B cell (primary cell): ENCODE results near the gene LRTM1. TPM values are rescaled to one million over a fixed set of nuclear protein-coding genes. Genes with fewer than 3 reads are reported as not detected.

Experiments used
- ATAC-seq: fragments of 200-7000 bp; cut with Tn5 transposase; one replicate; pipeline ENCODE4 v1.10.0; 2021; ENCODE audit warnings: low read depth, mild to moderate bottlenecking, moderate number of reproducible peaks, moderate library complexity
- CTCF ChIA-PET: fragments of 350-600 bp; sonication (Branson Sonifier 250); formaldehyde crosslinking; loops from one replicate; lab custom pipeline; 2021; ENCODE audit warnings: antibody characterized with exemption, inconsistent platforms; lab: Charles Lee
- POLR2A ChIA-PET: fragments of 350-600 bp; sonication (Branson Sonifier 250); formaldehyde crosslinking; loops from one replicate; lab custom pipeline; 2021; ENCODE audit warnings: antibody characterized with exemption; lab: Charles Lee
- DNase-seq: peaks from one replicate; pipeline ENCODE4 v3.0.0; 2013
- H2AFZ ChIP-seq: 2 replicates; pipeline ENCODE4 v1.6.1; 2012; ENCODE audit warnings: mild to moderate bottlenecking, low read depth, low read length; ENCODE audit not compliant: insufficient read depth, poor library complexity, severe bottlenecking
- H3K27ac ChIP-seq, 2 donors: 1 replicate in 1 of 2; 2 replicates in 1 of 2; pipeline ENCODE4 v1.5.1; 2012 to 2013; ENCODE audit warnings: low read length in 2 of 2, mild to moderate bottlenecking in 2 of 2, moderate library complexity in 1 of 2
- H3K27me3 ChIP-seq, 4 experiments: fragments of 200-600 bp in 1 of 4; sonication (generic) in 1 of 4; replicated peaks in 1 of 4; 1 replicate in 2 of 4; 2 replicates in 2 of 4; pipeline versions ENCODE4 v1.6.1 to v1.7.0; 2013 to 2016; ENCODE audit warnings: low read length in 3 of 4, mild to moderate bottlenecking in 2 of 4, mixed read lengths in 1 of 4, moderate library complexity in 1 of 4; ENCODE audit not compliant: insufficient read depth in 4 of 4, control insufficient read depth in 3 of 4; ENCODE audit errors: control extremely low read depth in 1 of 4
- H3K36me3 ChIP-seq, 2 experiments: replicated peaks in 1 of 2; 1 replicate in 1 of 2; 2 replicates in 1 of 2; pipeline versions ENCODE4 v1.6.1 to v1.7.1; 2013; ENCODE audit warnings: low read length in 1 of 2; ENCODE audit not compliant: insufficient read depth in 2 of 2, control insufficient read depth in 1 of 2; ENCODE audit errors: control extremely low read depth in 1 of 2, extremely low read depth in 1 of 2
- H3K4me1 ChIP-seq, 2 donors: fragments of 200-600 bp in 1 of 2; sonication (generic) in 1 of 2; 1 replicate in 1 of 2; 2 replicates in 1 of 2; pipeline versions ENCODE4 v1.5.1 to v1.6.1; 2013 to 2017; ENCODE audit warnings: low read length in 2 of 2; ENCODE audit not compliant: control insufficient read depth in 2 of 2, insufficient read depth in 2 of 2
- H3K4me2 ChIP-seq: replicated peaks from 2 replicates; pipeline ENCODE3; 2012; ENCODE audit warnings: mild to moderate bottlenecking, low read depth, low read length; ENCODE audit not compliant: poor library complexity, severe bottlenecking
- H3K4me3 ChIP-seq, 5 experiments: fragments of 200-600 bp in 1 of 5; sonication (generic) in 1 of 5; 1 replicate in 3 of 5; 2 replicates in 2 of 5; pipeline versions ENCODE4 v1.5.1 to v1.7.0; 2011 to 2016; ENCODE audit warnings: low read length in 4 of 5, mild to moderate bottlenecking in 4 of 5, low read depth in 2 of 5, control low read depth in 1 of 5, moderate library complexity in 1 of 5; ENCODE audit not compliant: insufficient read depth in 1 of 5; ENCODE audit errors: control extremely low read depth in 1 of 5, extremely low read depth in 1 of 5
- H3K79me2 ChIP-seq: fragments of 200-600 bp; sonication (generic); one replicate; pipeline ENCODE4 v1.6.0; 2016; ENCODE audit warnings: low read length; ENCODE audit not compliant: control insufficient read depth, insufficient read depth
- H3K9ac ChIP-seq: fragments of 200-600 bp; sonication (generic); 2 replicates; pipeline ENCODE4 v1.6.1; 2017; ENCODE audit warnings: mild to moderate bottlenecking, low read length, moderate library complexity
- H3K9me3 ChIP-seq, 3 donors: one replicate each; pipeline versions ENCODE4 v1.6.1 to v1.7.1; 2013; ENCODE audit warnings: low read length in 2 of 3; ENCODE audit not compliant: control insufficient read depth in 2 of 3, insufficient read depth in 1 of 3; ENCODE audit errors: control extremely low read depth in 1 of 3
- H4K20me1 ChIP-seq: 2 replicates; pipeline ENCODE4 v1.6.0; 2012; ENCODE audit warnings: mild to moderate bottlenecking, low read length; ENCODE audit not compliant: insufficient read depth, control insufficient read depth, poor library complexity, severe bottlenecking
- H3K27ac Mint-ChIP-seq: one replicate; pipeline ENCODE4 v1.8.0; 2021; ENCODE audit warnings: mixed read lengths
- H3K27me3 Mint-ChIP-seq: one replicate; pipeline ENCODE4 v1.8.0; 2021; ENCODE audit warnings: mixed read lengths
- H3K4me1 Mint-ChIP-seq: one replicate; pipeline ENCODE4 v1.8.0; 2021; ENCODE audit warnings: mixed read lengths
- H3K4me3 Mint-ChIP-seq: one replicate; pipeline ENCODE4 v1.8.0; 2021; ENCODE audit warnings: mixed read lengths
- H3K9me3 Mint-ChIP-seq: one replicate; pipeline ENCODE4 v1.8.0; 2022; ENCODE audit warnings: mixed read lengths; ENCODE audit not compliant: insufficient read depth
- EZH2 ChIP-seq: IDR thresholded peaks from 2 replicates; pipeline ENCODE4 v1.6.1; 2012; ENCODE audit warnings: borderline replicate concordance, low read depth, mild to moderate bottlenecking, moderate library complexity, low read length; ENCODE audit not compliant: insufficient read depth, poor library complexity, severe bottlenecking
- WGBS: methylation state at CpG from one replicate; pipeline ENCODE4 v1.1.5; 2013; ENCODE audit warnings: missing lambda C conversion rate; ENCODE audit not compliant: insufficient coverage; 5-methylcytosine and 5-hydroxymethylcytosine counted together
- intact Hi-C: fragments of 100-400 bp; cut with micrococcal nuclease; formaldehyde crosslinking; loops from one replicate; pipeline ENCODE4 v1.10.0; 2022
- polyA plus RNA-seq: library from polyadenylated mRNA; depleted of rRNA; stranded (reverse); fragments of >200 nt; gene quantifications from 2 replicates; pipeline ENCODE4 v1.2.3, GENCODE V29; 2012
- total RNA-seq, 2 donors: library from RNA; stranded (reverse); fragments of 120-200 nt in 1 of 2; gene quantifications; 1 replicate in 1 of 2; 2 replicates in 1 of 2; pipeline versions ENCODE4 v1.2.3 to v1.2.4, GENCODE V29; 2013 to 2022
- TF ChIP-seq, protein P1 (sequence below): fragments of 200-600 bp; IDR thresholded peaks from one replicate; pipeline ENCODE4 v1.8.0; 2022; ENCODE audit warnings: antibody characterized with exemption, mild to moderate bottlenecking

Gene LRTM1
- total and polyA plus RNA-seq, 2 donors (not counting 1 experiment from before 2014, with no cell fraction given) = not detected

DNA sequence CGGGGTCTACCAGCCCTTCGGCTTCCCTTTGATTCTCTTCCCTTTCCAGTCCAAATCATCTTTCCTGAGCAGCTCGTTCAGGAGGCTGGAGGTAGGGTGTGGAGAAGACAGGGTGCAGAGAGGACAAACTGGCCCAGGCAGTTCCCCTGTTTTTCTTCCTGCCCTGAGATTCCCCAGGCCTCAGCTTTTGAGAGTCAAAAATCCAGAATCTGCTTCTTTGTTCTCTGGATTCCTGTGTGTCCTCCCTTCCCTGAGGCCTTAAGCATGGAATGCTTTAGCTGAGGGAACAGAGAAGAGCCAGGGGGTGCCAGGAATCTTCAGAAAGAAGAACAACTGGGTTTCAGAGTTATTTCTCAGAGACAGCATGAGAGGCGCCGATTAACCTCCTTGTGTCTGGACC is 26.7 kb upstream of the LRTM1 start:
- Histone ChIP-seq H3K9ac (no peak overlapping the region), H3K4me3 (no peak overlapping the region), H3K27me3 (no peaks in the 10 kb centered on the region), H2AFZ (no peak overlapping the region), H3K36me3 (no peaks in the 10 kb centered on the region), H3K4me1 (no peaks in the 10 kb centered on the region), H3K79me2 (no peaks in the 10 kb centered on the region), H3K9me3 (peaks cover 0 to 7% (median 0%) of the 10 kb centered on the region in 3 donors), H3K4me2 (no peak overlapping the region), H3K27ac (no peak overlapping the region), H4K20me1 (no peaks in the 10 kb centered on the region)
- Mint-ChIP-seq H3K4me3 (no peak overlapping the region), H3K27ac (no peak overlapping the region), H3K27me3 (no peaks in the 10 kb centered on the region), H3K4me1 (no peaks in the 10 kb centered on the region), H3K9me3 (no peaks in the 10 kb centered on the region)
- POLR2A ChIA-PET = no interaction called here
- ATAC-seq (no peak), DNase-seq (no peak)
- intact Hi-C loops = no loop called here
- no CpG with 5 or more reads among the region's 5 CpGs for WGBS
- CTCF ChIA-PET = no interaction called here
- TF ChIP-seq EZH2 = no peak
- TF ChIP-seq, protein P1, sequence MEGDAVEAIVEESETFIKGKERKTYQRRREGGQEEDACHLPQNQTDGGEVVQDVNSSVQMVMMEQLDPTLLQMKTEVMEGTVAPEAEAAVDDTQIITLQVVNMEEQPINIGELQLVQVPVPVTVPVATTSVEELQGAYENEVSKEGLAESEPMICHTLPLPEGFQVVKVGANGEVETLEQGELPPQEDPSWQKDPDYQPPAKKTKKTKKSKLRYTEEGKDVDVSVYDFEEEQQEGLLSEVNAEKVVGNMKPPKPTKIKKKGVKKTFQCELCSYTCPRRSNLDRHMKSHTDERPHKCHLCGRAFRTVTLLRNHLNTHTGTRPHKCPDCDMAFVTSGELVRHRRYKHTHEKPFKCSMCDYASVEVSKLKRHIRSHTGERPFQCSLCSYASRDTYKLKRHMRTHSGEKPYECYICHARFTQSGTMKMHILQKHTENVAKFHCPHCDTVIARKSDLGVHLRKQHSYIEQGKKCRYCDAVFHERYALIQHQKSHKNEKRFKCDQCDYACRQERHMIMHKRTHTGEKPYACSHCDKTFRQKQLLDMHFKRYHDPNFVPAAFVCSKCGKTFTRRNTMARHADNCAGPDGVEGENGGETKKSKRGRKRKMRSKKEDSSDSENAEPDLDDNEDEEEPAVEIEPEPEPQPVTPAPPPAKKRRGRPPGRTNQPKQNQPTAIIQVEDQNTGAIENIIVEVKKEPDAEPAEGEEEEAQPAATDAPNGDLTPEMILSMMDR = no peak

DNA sequence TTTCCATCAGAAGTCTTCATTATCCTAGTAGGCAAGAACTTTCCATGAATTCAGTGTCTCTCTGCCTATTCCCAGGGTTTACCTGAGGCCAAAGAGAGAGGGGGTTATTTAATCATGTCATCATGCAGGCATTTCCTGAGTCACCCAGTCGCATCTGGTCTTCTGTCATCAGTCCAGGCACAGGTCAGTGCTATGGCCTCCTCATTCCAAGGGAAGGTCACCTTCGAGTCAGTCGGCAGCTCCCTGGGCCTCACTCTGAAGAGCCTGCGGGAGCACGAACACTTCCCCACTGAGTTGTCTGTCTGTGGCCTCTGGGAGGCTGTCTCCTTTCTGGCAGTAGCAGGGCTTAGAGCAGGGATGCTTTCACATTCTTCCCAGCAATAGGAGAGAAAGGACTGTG is 26.2 kb upstream of the LRTM1 start:
- ChIA-PET POLR2A (no interaction called here), CTCF (no interaction called here)
- H3K9me3 Mint-ChIP-seq = no peaks in the 10 kb centered on the region
- H3K27ac Mint-ChIP-seq = no peak overlapping the region
- H3K27me3 ChIP-seq = no peaks in the 10 kb centered on the region
- H3K4me1 ChIP-seq = no peaks in the 10 kb centered on the region
- no peak for TF ChIP-seq EZH2
- H3K9me3 ChIP-seq = peaks cover 0 to 7% (median 0%) of the 10 kb centered on the region in 3 donors
- WGBS = 95% methylated on average over 5 of the region's 5 CpGs
- H2AFZ ChIP-seq = no peak overlapping the region
- no peaks in the 10 kb centered on the region for H3K27me3 Mint-ChIP-seq
- H3K79me2 ChIP-seq = no peaks in the 10 kb centered on the region
- H4K20me1 ChIP-seq = no peaks in the 10 kb centered on the region
- no peak overlapping the region for H3K4me2 ChIP-seq
- H3K4me3 ChIP-seq = no peak overlapping the region
- no peak overlapping the region for H3K4me3 Mint-ChIP-seq
- no peak for ATAC-seq
- no peak for DNase-seq
- intact Hi-C loops = no loop called here
- no peaks in the 10 kb centered on the region for H3K4me1 Mint-ChIP-seq
- no peak overlapping the region for H3K27ac ChIP-seq
- no peak overlapping the region for H3K9ac ChIP-seq
- no peaks in the 10 kb centered on the region for H3K36me3 ChIP-seq
